CD4-positive, alpha-beta T cell treated with Interleukin-2 at 100 ng/mL for 4 hours (primary cell): ENCODE measurements around the gene WWOX.
"Not testable (repeated sequence)": the region's sequence is repeated elsewhere in the genome, so short reads cannot be mapped to it uniquely, and the experiment has no call there.

Source experiments
- DNase-seq: peaks from one replicate; pipeline ENCODE4 v3.0.0-alpha.2; 2020; ENCODE audit warnings: low spot score

Gene WWOX

GRCh38 chr16:78691746-78692145 lies 592.3 kb downstream of the WWOX start:
- not testable (repeated sequence) for DNase-seq

DNA sequence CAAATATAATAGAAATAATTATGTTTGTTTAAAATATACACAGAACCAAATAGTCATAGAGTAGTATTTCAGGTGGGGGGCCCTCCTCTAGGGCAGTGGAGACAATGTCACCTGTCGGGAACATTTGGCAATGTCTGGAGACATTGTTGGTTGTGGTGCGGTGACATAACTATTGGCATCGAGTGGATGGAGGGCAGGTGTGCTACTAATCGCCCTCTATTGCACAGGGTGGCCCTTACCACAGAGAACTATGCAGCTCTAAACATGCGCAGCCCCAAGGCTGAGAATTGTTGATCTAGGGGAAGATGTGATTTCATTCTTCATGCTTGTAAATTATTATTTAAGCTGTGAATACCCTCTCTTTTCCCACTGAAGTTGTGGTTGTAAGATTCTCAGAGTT lies 594.0 kb downstream of the WWOX start:
- DNase-seq = no peak

GRCh38 chr16:78694414-78694813 lies 595.0 kb downstream of the WWOX start:
- DNase-seq = no peak

DNA sequence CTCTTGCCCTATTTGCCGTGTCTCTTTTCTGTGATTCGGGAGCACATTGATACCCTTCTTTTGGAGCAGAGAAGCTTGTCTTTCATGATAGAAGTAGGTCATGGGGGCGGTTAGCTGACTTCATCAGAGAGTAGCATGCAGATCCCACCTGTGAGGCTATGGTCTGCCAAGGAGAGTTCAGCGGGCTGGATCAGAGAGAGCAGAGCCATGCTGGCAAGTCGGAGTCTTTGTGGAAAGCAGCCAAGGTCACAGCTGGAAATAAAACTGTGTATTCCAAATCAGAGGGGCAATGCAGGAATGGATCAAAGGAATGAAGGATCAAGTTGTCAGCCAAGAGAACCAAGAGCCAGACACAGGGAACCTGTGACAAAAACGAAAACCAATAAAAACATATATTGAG lies 595.9 kb downstream of the WWOX start:
- no peak for DNase-seq

DNA sequence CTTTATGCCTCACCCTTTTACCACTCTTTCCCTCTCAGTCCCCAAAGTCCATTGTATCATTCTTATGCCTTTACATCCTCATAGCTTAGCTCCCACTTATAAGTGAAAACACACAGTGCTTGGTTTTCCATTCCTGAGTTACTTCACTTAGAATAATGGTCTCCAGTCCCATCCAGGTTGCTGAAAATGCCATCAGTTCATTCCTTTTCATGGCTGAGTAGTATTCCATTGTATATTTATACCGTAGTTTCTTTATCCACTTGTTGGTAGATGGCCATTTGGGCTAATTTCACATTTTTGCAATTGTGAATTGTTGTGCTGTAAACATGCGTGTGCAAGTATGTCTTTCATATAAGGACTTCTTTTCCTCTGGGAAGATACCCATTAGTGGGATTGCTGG lies 597.3 kb downstream of the WWOX start:
- no peak for DNase-seq

- no peak for DNase-seq
These were observed 598.0 kb downstream of the WWOX start for GRCh38 chr16:78697426-78697825.

DNA sequence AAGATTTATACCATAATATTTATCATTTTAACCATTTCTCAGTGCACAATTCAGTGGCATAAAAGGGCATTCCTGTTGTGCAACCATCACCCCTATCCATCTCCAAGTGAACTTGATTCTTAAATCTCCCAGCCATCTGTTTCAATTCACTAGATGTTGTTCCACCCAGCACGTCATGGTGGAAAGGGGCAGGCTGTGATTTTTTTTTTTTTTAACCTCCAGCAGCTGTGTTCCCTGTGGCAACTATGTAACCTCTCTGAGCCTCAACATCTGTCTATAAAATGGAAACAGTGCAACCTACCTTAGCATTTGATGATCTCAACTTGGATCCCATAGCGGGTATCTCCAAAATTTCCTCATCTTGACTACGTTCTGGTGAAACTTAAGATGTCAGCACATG lies 604.5 kb downstream of the WWOX start:
- no peak for DNase-seq

GRCh38 chr16:78704416-78704815 lies 605.0 kb downstream of the WWOX start:
- no peak for DNase-seq

DNA sequence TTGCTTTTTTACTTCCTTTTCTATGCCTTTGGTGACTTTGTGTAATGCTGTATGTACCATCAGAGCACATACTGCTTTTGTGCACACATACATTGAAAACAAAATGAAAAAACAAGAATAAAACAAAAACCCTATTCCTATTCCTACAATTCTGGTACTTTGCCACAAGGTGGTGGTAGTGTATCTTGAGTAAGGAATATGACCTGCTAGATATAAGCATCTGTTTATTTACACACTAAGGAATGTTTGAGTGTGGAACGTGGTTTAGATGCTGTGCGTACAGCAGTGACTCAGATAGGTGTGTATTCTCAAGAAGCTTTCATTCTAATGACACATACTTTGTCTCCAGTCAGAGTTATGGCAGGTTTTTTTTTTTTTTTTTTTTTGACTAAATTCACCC lies 606.2 kb downstream of the WWOX start:
- peak; percentile 69 for DNase-seq

DNA sequence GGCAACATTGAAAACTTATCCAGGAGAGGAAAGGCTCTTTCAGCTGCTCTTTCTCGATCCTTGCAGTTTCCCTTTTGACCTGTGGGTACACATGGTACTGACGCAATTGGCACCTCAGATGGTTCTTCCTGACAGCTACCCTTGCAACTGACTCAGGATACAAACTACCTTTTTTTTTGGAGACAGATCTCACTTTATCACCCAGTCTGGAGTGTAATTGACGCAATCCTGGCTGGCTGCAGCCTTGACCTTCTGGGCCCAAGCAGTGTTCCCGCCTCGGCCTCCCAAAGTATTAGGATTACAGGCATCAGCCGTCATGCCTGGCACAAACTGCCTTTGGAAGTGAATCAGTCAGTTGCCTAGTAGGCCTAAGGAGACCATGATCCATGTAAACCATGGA lies 607.2 kb downstream of the WWOX start:
- DNase-seq = no peak

DNA sequence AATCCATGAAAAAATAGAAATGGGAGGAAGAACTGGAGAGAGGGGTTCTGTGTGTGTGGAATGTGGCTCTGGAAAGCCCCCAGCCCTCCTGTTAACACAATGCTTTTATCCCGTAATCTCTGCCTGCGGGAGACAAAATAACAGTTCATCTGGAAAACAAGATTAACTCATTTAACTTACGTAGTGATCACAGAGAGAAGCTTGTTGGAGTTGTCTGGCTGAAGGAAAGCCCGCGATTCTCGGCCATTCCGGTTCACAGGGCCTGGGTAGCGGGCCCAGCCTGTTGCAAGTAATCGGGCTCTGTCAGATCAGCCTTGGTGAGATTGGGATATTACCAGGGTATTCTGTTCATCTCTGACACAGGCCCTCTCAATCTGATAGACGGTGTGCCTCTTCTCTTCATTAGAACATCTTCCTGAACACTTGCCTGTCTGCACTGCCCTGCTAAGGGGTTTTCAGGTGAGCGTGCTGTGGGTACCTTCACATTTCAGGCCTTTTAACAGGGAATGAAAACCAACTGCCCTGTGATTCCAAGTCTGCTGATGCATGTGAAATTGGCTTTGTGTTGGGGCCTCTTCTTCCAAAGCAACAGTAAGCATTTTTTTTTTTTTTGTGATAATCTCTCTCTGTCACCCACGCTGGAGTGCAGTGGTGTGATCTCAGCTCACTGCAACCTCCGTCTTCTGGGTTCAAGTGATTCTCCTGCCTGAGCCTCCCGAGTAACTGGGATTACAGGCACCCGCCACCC lies 609.9 kb downstream of the WWOX start:
- DNase-seq = no peak

- no peak for DNase-seq
These were observed 615.7 kb downstream of the WWOX start for GRCh38 chr16:78715106-78715505.

DNA sequence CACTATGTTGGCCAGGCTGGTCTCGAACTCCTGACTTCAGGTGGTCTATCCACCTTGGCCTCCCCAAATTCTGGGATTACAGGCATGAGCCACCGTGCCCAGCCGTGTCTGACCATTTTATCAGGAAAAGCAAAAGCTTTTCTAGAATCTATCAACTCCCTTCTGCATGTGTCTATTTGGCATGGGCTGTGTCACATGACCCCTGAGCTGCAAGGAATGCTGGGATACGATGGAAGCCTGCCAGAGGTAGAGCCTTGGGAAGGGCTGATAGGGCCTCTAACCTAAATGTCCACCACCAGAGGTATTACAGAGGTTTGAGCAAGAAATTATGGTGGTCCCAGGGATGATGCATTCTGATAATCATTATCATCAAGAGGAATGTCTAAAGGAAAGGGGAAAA lies 616.2 kb downstream of the WWOX start:
- DNase-seq = no peak

DNA sequence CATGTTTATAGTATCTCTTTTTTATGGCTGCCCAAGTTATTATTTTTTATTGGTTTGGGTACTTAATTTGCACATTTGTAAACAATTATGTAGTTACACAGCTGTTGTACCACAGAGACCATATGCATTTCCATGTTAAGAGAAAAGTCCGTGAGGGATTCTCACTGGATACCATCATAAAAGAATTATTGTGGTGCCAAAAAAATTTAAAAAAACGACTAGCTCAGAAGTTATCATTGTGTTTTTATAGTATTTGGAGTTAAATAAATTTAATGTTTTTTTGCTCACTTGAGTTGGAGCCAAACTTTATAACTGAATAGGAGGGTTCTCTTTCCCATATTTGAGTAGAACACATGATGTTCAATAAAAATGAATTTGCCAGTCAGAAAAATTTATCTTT lies 618.7 kb downstream of the WWOX start:
- no peak for DNase-seq

GRCh38 chr16:78720416-78720815 lies 621.0 kb downstream of the WWOX start:
- no peak for DNase-seq

- no peak for DNase-seq
These were observed 628.1 kb downstream of the WWOX start for GRCh38 chr16:78727536-78727935.

- no peak for DNase-seq
These were observed 630.2 kb downstream of the WWOX start for GRCh38 chr16:78729687-78730086.

DNA sequence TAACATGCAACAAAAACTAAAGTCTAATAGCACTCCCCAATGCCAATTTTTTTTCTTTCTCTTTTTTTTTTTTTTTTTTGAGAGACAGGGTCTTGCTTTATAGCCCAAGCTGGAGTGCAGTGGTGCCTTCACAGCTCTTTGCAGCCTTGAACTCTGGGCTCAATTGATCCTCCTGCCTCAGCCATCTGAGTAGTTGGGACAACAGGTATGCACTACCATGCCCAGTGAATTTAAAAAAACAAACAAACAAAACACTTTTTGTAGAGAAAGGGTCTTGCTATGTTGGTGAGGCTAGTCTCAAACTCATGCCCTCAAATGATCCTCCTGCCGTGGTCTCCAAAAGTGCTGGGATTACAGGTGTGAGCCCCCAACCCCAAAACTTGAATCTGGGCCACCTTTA lies 632.3 kb downstream of the WWOX start:
- DNase-seq = no peak

- DNase-seq = no peak
These were observed 633.2 kb downstream of the WWOX start for GRCh38 chr16:78732696-78733095.

DNA sequence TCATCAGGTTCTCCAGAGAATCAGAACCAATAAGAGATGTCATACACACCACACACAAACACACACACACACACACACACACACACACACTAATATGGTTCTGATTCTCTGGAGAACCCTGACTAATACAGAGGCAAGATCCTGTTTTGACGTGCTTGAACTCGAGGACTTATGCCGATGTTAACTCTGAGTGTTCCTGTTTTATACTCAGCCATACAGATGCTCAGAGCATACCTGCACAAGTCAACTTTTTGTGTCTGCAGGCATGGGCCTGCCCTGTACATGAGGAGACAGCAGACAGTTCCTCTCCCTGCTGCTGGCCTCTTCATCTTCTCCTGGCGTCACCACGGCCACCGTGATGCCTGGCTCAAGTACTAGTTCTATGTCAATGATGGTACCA lies 635.9 kb downstream of the WWOX start:
- DNase-seq = no peak

DNA sequence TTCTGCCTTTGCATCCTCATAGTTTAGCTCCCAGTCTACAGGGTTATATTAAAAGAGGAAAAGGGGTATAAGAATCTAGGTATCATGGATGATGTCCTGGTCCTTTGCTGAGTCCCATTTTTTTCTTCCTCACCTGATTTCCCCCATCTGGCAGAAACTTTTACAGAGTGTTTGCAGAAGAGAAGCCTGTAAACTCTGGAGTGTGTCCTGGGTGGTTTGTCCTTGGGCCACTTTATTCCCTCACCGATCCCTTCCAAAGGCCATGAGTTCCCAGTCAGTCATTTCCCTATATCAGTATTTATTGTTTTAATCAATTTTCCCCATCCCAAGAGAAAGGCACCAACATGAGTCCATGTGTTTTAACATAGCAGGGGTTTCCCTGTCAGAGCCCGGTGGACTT lies 638.2 kb downstream of the WWOX start:
- no peak for DNase-seq

GRCh38 chr16:78738557-78738956 lies 639.1 kb downstream of the WWOX start:
- DNase-seq = no peak

DNA sequence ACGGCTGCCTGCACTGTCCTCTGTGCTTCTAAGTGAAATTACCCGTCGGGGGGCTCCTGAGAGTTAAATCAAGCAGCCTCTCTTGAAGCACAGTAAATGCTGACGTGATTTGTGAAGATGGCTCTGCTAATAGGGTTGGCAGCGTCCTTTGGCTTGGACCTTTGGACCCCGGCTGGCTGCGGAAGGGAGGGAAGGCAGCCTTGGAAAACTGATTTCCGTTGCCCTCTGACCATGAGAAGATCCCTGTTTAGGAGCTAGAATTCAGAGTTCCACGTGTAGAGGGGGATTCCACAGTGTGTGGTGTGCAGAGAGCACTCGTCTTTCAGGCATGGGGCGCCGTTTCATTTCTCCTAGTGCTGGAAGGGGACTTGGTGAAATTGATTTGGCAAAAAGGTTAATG lies 640.8 kb downstream of the WWOX start:
- no peak for DNase-seq

- DNase-seq = peak; percentile 92
These were observed 643.2 kb downstream of the WWOX start for GRCh38 chr16:78742501-78743283.
